Astrocyte (in vitro differentiated cells and primary cell): ENCODE data around the gene ZNF362. TPM values are rescaled to one million over a fixed set of nuclear protein-coding genes. Genes with fewer than 3 reads are reported as not detected.

ENCODE experiments used
- DNase-seq: peaks from one replicate; pipeline ENCODE4 v3.0.0-alpha.2; 2010; ENCODE audit warnings: low read depth
- FAIRE-seq: peaks from 2 replicates; lab custom pipeline; 2011; peaks lifted over from hg19 to GRCh38; lab: Jason Lieb, UNC
- H2AFZ ChIP-seq: 2 replicates; pipeline ENCODE4 v1.6.0; 2012; ENCODE audit warnings: low read depth, low read length, inconsistent platforms
- H3K27ac ChIP-seq: 2 replicates; pipeline ENCODE4 v1.5.1; 2011; ENCODE audit warnings: low read depth, low read length, inconsistent platforms
- H3K27me3 ChIP-seq: 2 replicates; pipeline ENCODE4 v1.6.0; 2011; ENCODE audit warnings: low read length, inconsistent platforms; ENCODE audit not compliant: insufficient read depth
- H3K36me3 ChIP-seq: 2 replicates; pipeline ENCODE4 v1.5.1; 2011; ENCODE audit warnings: low read length, inconsistent platforms; ENCODE audit not compliant: insufficient read depth
- H3K4me1 ChIP-seq: 2 replicates; pipeline ENCODE4 v1.5.1; 2011; ENCODE audit warnings: low read length, inconsistent platforms; ENCODE audit not compliant: insufficient read depth
- H3K4me2 ChIP-seq: 2 replicates; pipeline ENCODE4 v1.6.0; 2012; ENCODE audit warnings: low read length, inconsistent platforms
- H3K4me3 ChIP-seq: 2 replicates; pipeline ENCODE4 v1.5.1; 2011; ENCODE audit warnings: low read depth, mild to moderate bottlenecking, low read length, inconsistent platforms; ENCODE audit not compliant: insufficient read depth
- H3K79me2 ChIP-seq: 2 replicates; pipeline ENCODE4 v1.6.0; 2012; ENCODE audit warnings: mild to moderate bottlenecking, low read length, inconsistent platforms; ENCODE audit not compliant: insufficient read depth
- H3K9ac ChIP-seq: 2 replicates; pipeline ENCODE4 v1.6.0; 2012; ENCODE audit warnings: mild to moderate bottlenecking, low read length, inconsistent platforms
- H3K9me3 ChIP-seq: 2 replicates; pipeline ENCODE4 v1.5.1; 2012; ENCODE audit warnings: low read depth, mild to moderate bottlenecking, low read length, inconsistent platforms; ENCODE audit not compliant: insufficient read depth
- H4K20me1 ChIP-seq: 2 replicates; pipeline ENCODE4 v1.6.0; 2012; ENCODE audit warnings: low read length, inconsistent platforms; ENCODE audit not compliant: insufficient read depth
- H3K27ac Mint-ChIP-seq: one replicate; pipeline ENCODE4 v1.8.0; 2021; ENCODE audit warnings: mild to moderate bottlenecking, mixed read lengths; ENCODE audit not compliant: unreplicated experiment
- H3K27me3 Mint-ChIP-seq: one replicate; pipeline ENCODE4 v1.8.0; 2021; ENCODE audit warnings: low read depth, mixed read lengths; ENCODE audit not compliant: unreplicated experiment
- H3K36me3 Mint-ChIP-seq: one replicate; pipeline ENCODE4 v1.8.0; 2021; ENCODE audit warnings: low read depth, mixed read lengths; ENCODE audit not compliant: unreplicated experiment
- H3K4me1 Mint-ChIP-seq: one replicate; pipeline ENCODE4 v1.8.0; 2021; ENCODE audit warnings: low read depth, mixed read lengths; ENCODE audit not compliant: unreplicated experiment
- H3K4me3 Mint-ChIP-seq: one replicate; pipeline ENCODE4 v1.8.0; 2021; ENCODE audit warnings: mild to moderate bottlenecking, moderate library complexity, mixed read lengths; ENCODE audit not compliant: unreplicated experiment
- H3K9me3 Mint-ChIP-seq: one replicate; pipeline ENCODE4 v1.8.0; 2021; ENCODE audit warnings: mild to moderate bottlenecking, mixed read lengths; ENCODE audit not compliant: unreplicated experiment
- CTCF ChIP-seq: IDR thresholded peaks from 2 replicates; pipeline ENCODE4 v1.5.1; 2011; ENCODE audit warnings: low read depth, mild to moderate bottlenecking, inconsistent platforms, low read length, moderate library complexity; ENCODE audit not compliant: insufficient read depth
- EZH2 ChIP-seq: IDR thresholded peaks from 2 replicates; pipeline ENCODE4 v1.6.1; 2012; ENCODE audit warnings: mild to moderate bottlenecking, low read length, inconsistent platforms; ENCODE audit not compliant: insufficient read depth
- total RNA-seq: library from RNA; stranded (reverse); gene quantifications from 2 replicates; pipeline ENCODE4 v1.2.1, GENCODE V29; 2021

The ZNF362 gene
- total RNA-seq, 1 donor from 2014 or later, result 38.7 TPM

- Mint-ChIP-seq H3K36me3 (peaks cover 18% of the 10 kb centered on the region), H3K4me3 (no peak overlapping the region), H3K9me3 (no peaks in the 10 kb centered on the region), H3K27me3 (no peaks in the 10 kb centered on the region), H3K4me1 (peaks cover 94% of the 10 kb centered on the region), H3K27ac (peak overlapping the region; percentile 89)
- no peak for DNase-seq
- Histone ChIP-seq H3K9ac (peak overlapping the region; percentile 62), H3K9me3 (no peaks in the 10 kb centered on the region), H3K27me3 (no peaks in the 10 kb centered on the region), H3K36me3 (peaks cover 42% of the 10 kb centered on the region), H3K4me3 (peak overlapping the region; percentile 13), H2AFZ (no peak overlapping the region), H4K20me1 (peaks cover 96% of the 10 kb centered on the region), H3K79me2 (peaks cover 100% of the 10 kb centered on the region), H3K4me2 (peak overlapping the region; percentile 79), H3K4me1 (peaks cover 84% of the 10 kb centered on the region), H3K27ac (peak overlapping the region; percentile 69)
- TF ChIP-seq CTCF (peak; percentile 5), EZH2 (no peak)
- no peak for FAIRE-seq
Measured at GRCh38 chr1:33339413-33339812, 83.1 kb downstream of the ZNF362 start.

DNA sequence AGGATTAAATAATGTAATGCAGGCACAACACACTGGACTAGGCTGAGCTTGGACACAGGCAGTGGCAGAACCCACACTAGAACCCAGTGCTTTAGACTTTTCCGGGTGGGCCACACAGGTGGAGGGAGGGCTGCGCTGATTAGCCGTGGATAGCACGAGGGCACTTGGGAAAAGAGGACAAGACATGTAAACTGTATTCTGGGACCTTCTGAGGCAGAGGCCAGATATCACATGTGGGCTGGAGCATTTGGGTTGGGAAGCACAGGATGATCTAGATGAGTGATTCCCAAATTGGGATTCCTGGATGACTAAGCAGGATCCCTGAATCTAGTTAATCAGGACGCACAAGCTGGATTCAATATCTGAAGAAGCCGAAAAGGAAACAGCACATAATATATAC is 84.9 kb downstream of the ZNF362 start:
- Histone ChIP-seq H3K4me3 (no peak overlapping the region), H3K9me3 (no peaks in the 10 kb centered on the region), H3K36me3 (peaks cover 37% of the 10 kb centered on the region), H3K27me3 (no peaks in the 10 kb centered on the region), H3K4me1 (peaks cover 94% of the 10 kb centered on the region), H2AFZ (no peak overlapping the region), H3K9ac (peak overlapping the region; percentile 47), H4K20me1 (peaks cover 93% of the 10 kb centered on the region), H3K4me2 (peak overlapping the region; percentile 77), H3K27ac (peak overlapping the region; percentile 47), H3K79me2 (peaks cover 100% of the 10 kb centered on the region)
- peak overlapping the region; percentile 83 for H3K27ac Mint-ChIP-seq
- H3K36me3 Mint-ChIP-seq, result peaks cover 14% of the 10 kb centered on the region
- H3K9me3 Mint-ChIP-seq, result no peaks in the 10 kb centered on the region
- DNase-seq (no peak), FAIRE-seq (no peak)
- H3K4me3 Mint-ChIP-seq, result peak overlapping the region; percentile 47
- H3K4me1 Mint-ChIP-seq, result peaks cover 92% of the 10 kb centered on the region
- no peak for TF ChIP-seq CTCF
- no peak for TF ChIP-seq EZH2
- no peaks in the 10 kb centered on the region for H3K27me3 Mint-ChIP-seq

GRCh38 chr1:33342041-33342723 is 85.9 kb downstream of the ZNF362 start:
- Histone ChIP-seq H3K4me3 (peak overlapping the region; percentile 27), H4K20me1 (peaks cover 87% of the 10 kb centered on the region), H3K9ac (peak overlapping the region; percentile 56), H3K9me3 (no peaks in the 10 kb centered on the region), H3K27ac (peak overlapping the region; percentile 72), H2AFZ (no peak overlapping the region), H3K27me3 (no peaks in the 10 kb centered on the region), H3K79me2 (peaks cover 100% of the 10 kb centered on the region), H3K4me2 (peak overlapping the region; percentile 77), H3K36me3 (peaks cover 36% of the 10 kb centered on the region), H3K4me1 (peaks cover 94% of the 10 kb centered on the region)
- Mint-ChIP-seq H3K4me1 (peaks cover 94% of the 10 kb centered on the region), H3K27ac (peak overlapping the region; percentile 78), H3K36me3 (peaks cover 17% of the 10 kb centered on the region), H3K9me3 (no peaks in the 10 kb centered on the region), H3K27me3 (no peaks in the 10 kb centered on the region), H3K4me3 (peak overlapping the region; percentile 55)
- DNase-seq, result peak; percentile 98
- TF ChIP-seq EZH2 (no peak), CTCF (no peak)
- FAIRE-seq, result no peak
